Keratinocyte (primary cell): ENCODE measurements around the gene SLC10A6.

Experiments used
- CTCF ChIP-seq, 3 experiments: IDR thresholded peaks in 1 of 3; conservative IDR thresholded peaks in 1 of 3; optimal IDR thresholded peaks in 1 of 3; 2 replicates in 2 of 3; 3 replicates in 1 of 3; pipeline versions ENCODE3 to v1.5.1; 2011; ENCODE audit warnings: low read length in 3 of 3, mild to moderate bottlenecking in 3 of 3, moderate library complexity in 2 of 3, control low read depth in 1 of 3, inconsistent platforms in 1 of 3; ENCODE audit not compliant: insufficient read depth in 2 of 3; ENCODE audit errors: extremely low read depth in 1 of 3
- EZH2 ChIP-seq: IDR thresholded peaks from one replicate; pipeline ENCODE4 v1.6.1; 2012; ENCODE audit warnings: inconsistent platforms, mild to moderate bottlenecking, low read length, moderate library complexity

GRCh38 chr4:86893136-86893535 is 44.0 kb upstream of the SLC10A6 start:
- TF ChIP-seq EZH2, result no peak
- no peak for TF ChIP-seq CTCF (optimal IDR thresholded peaks at IDR 0.05 in 1 of 3, IDR thresholded peaks at IDR 0.05 in 1 of 3, conservative IDR thresholded peaks at IDR 0.05 in 1 of 3; ENCODE audit: extremely low read depth in 1 of 3, insufficient read depth in 2 of 3, low read length in 3 of 3)
